Activated CD4-positive, alpha-beta T cell treated with anti-CD3 and anti-CD28 coated beads, Interleukin-2, amount 10 ng/mL, durations not matched to agents 7 days and 5 days (primary cell): Measurements from ENCODE around the gene GRPR. TPM values are rescaled to one million over a fixed set of nuclear protein-coding genes. Genes with fewer than 3 reads are reported as not detected.
"Not testable (repeated sequence)": the region's sequence is repeated elsewhere in the genome, so short reads cannot be mapped to it uniquely, and the experiment has no call there.

Experiments used
- CTCF ChIA-PET: fragments of 350-600 bp; sonication (Branson Sonifier 250); formaldehyde crosslinking; loops from one replicate; lab custom pipeline; 2021; ENCODE audit warnings: antibody characterized with exemption; lab: Charles Lee
- POLR2A ChIA-PET: fragments of 350-600 bp; sonication (Branson Sonifier 250); formaldehyde crosslinking; loops from one replicate; lab custom pipeline; 2021; ENCODE audit warnings: antibody characterized with exemption; lab: Charles Lee
- DNase-seq: peaks from one replicate; pipeline ENCODE4 v3.0.0-alpha.2; 2020
- H3K27ac Mint-ChIP-seq: one replicate; pipeline ENCODE4 v1.8.0; 2021; ENCODE audit warnings: mild to moderate bottlenecking, moderate library complexity, mixed read lengths
- H3K27me3 Mint-ChIP-seq: one replicate; pipeline ENCODE4 v1.8.0; 2021; ENCODE audit warnings: mixed read lengths
- H3K36me3 Mint-ChIP-seq: one replicate; pipeline ENCODE4 v1.8.0; 2021; ENCODE audit warnings: low read depth, mixed read lengths
- H3K4me1 Mint-ChIP-seq: one replicate; pipeline ENCODE4 v1.8.0; 2021; ENCODE audit warnings: mixed read lengths
- H3K4me3 Mint-ChIP-seq: one replicate; pipeline ENCODE4 v1.8.0; 2021; ENCODE audit warnings: mild to moderate bottlenecking, moderate library complexity, mixed read lengths
- H3K9me3 Mint-ChIP-seq: one replicate; pipeline ENCODE4 v1.8.0; 2021; ENCODE audit warnings: mixed read lengths
- total RNA-seq, 2 experiments: library from RNA; stranded (reverse); gene quantifications; one replicate each; pipeline ENCODE4 v1.2.3, GENCODE V29; 2021

The GRPR gene
- total RNA-seq, 2 experiments from 2014 or later, result 0.10 TPM; not detected in 1

GRCh38 chrX:16164748-16165147, 41.4 kb downstream of the GRPR start:
- H3K36me3 Mint-ChIP-seq, result no peaks in the 10 kb centered on the region
- no peaks in the 10 kb centered on the region for H3K4me1 Mint-ChIP-seq
- H3K27me3 Mint-ChIP-seq, result no peaks in the 10 kb centered on the region
- ChIA-PET POLR2A (no interaction called here), CTCF (no interaction called here)
- no peak overlapping the region for H3K4me3 Mint-ChIP-seq
- no peak for DNase-seq
- no peak overlapping the region for H3K27ac Mint-ChIP-seq
- H3K9me3 Mint-ChIP-seq, result no peaks in the 10 kb centered on the region

GRCh38 chrX:16167181-16167580, 43.8 kb downstream of the GRPR start, which contains the start of gene MAGEB17:
Gene MAGEB17, plus strand, starts transcription at chrX:16167481. Its CDS starts 2,902 bp downstream, at chrX:16170383.
- CTCF ChIA-PET, result no interaction called here
- H3K36me3 Mint-ChIP-seq, result no peaks in the 10 kb centered on the region
- no peak within 1 kb of the TSS for H3K4me3 Mint-ChIP-seq
- H3K27me3 Mint-ChIP-seq, result no peaks in the 10 kb centered on the region
- DNase-seq, result no peak
- no peak within 1 kb of the TSS for H3K27ac Mint-ChIP-seq
- H3K9me3 Mint-ChIP-seq, result no peaks in the 10 kb centered on the region
- H3K4me1 Mint-ChIP-seq, result no peaks in the 10 kb centered on the region
- POLR2A ChIA-PET, result no interaction called here

GRCh38 chrX:16171039-16171438, 47.7 kb downstream of the GRPR start:
- no peaks in the 10 kb centered on the region for H3K36me3 Mint-ChIP-seq
- no peaks in the 10 kb centered on the region for H3K9me3 Mint-ChIP-seq
- H3K4me3 Mint-ChIP-seq, result no peak overlapping the region
- ChIA-PET POLR2A (no interaction called here), CTCF (no interaction called here)
- no peak for DNase-seq
- H3K4me1 Mint-ChIP-seq, result no peaks in the 10 kb centered on the region
- H3K27ac Mint-ChIP-seq, result no peak overlapping the region
- peaks cover 2% of the 10 kb centered on the region for H3K27me3 Mint-ChIP-seq

- no peak overlapping the region for H3K4me3 Mint-ChIP-seq
- CTCF ChIA-PET, result no interaction called here
- POLR2A ChIA-PET, result no interaction called here
- no peaks in the 10 kb centered on the region for H3K36me3 Mint-ChIP-seq
- H3K27me3 Mint-ChIP-seq, result peaks cover 2% of the 10 kb centered on the region
- no peak overlapping the region for H3K27ac Mint-ChIP-seq
- H3K4me1 Mint-ChIP-seq, result no peaks in the 10 kb centered on the region
- no peaks in the 10 kb centered on the region for H3K9me3 Mint-ChIP-seq
- DNase-seq, result no peak
Observed at GRCh38 chrX:16171944-16172343, 48.6 kb downstream of the GRPR start.

- H3K4me1 Mint-ChIP-seq, result no peaks in the 10 kb centered on the region
- no peak overlapping the region for H3K27ac Mint-ChIP-seq
- no peak for DNase-seq
- ChIA-PET CTCF (no interaction called here), POLR2A (no interaction called here)
- H3K36me3 Mint-ChIP-seq, result no peaks in the 10 kb centered on the region
- H3K4me3 Mint-ChIP-seq, result no peak overlapping the region
- no peaks in the 10 kb centered on the region for H3K9me3 Mint-ChIP-seq
- H3K27me3 Mint-ChIP-seq, result peaks cover 2% of the 10 kb centered on the region
Observed at GRCh38 chrX:16172391-16172790, 49.0 kb downstream of the GRPR start.

GRCh38 chrX:16175329-16176061, 52.1 kb downstream of the GRPR start:
- Mint-ChIP-seq H3K36me3 (no peaks in the 10 kb centered on the region), H3K27ac (no peak overlapping the region), H3K9me3 (no peaks in the 10 kb centered on the region), H3K4me1 (no peaks in the 10 kb centered on the region), H3K27me3 (peaks cover 2% of the 10 kb centered on the region), H3K4me3 (no peak overlapping the region)
- POLR2A ChIA-PET, result no interaction called here
- CTCF ChIA-PET, result no interaction called here
- no peak for DNase-seq

GRCh38 chrX:16177260-16177659, 53.9 kb downstream of the GRPR start:
- ChIA-PET CTCF (no interaction called here), POLR2A (no interaction called here)
- no peak overlapping the region for H3K27ac Mint-ChIP-seq
- DNase-seq, result no peak
- no peak overlapping the region for H3K4me3 Mint-ChIP-seq
- H3K36me3 Mint-ChIP-seq, result no peaks in the 10 kb centered on the region
- H3K4me1 Mint-ChIP-seq, result no peaks in the 10 kb centered on the region
- peaks cover 2% of the 10 kb centered on the region for H3K27me3 Mint-ChIP-seq
- H3K9me3 Mint-ChIP-seq, result no peaks in the 10 kb centered on the region

- DNase-seq, H3K27me3 Mint-ChIP-seq, H3K4me1 Mint-ChIP-seq, H3K9me3 Mint-ChIP-seq, H3K36me3 Mint-ChIP-seq, H3K27ac Mint-ChIP-seq, H3K4me3 Mint-ChIP-seq, CTCF ChIA-PET, POLR2A ChIA-PET: not testable (repeated sequence)
Observed at GRCh38 chrX:16183843-16184242, 60.5 kb downstream of the GRPR start.

- no peak overlapping the region for H3K4me3 Mint-ChIP-seq
- ChIA-PET CTCF (interaction anchor here (0.8 to 1.2 kb wide), 2 partner anchors 11 to 322 kb away, joined by 3 to 4 read pairs; no protein-coding TSS in a partner anchor), POLR2A (no interaction called here)
Observed at GRCh38 chrX:16185725-16186136, 62.4 kb downstream of the GRPR start.

GRCh38 chrX:16186380-16187007, 63.1 kb downstream of the GRPR start:
- POLR2A ChIA-PET, result no interaction called here
- H3K36me3 Mint-ChIP-seq, result no peaks in the 10 kb centered on the region

More at GRCh38 chrX:16185725-16186136, 62.4 kb downstream of the GRPR start:
- no peaks in the 10 kb centered on the region for H3K27me3 Mint-ChIP-seq
- H3K27ac Mint-ChIP-seq, result no peak overlapping the region
- H3K9me3 Mint-ChIP-seq, result no peaks in the 10 kb centered on the region
- H3K4me1 Mint-ChIP-seq, result peaks cover 2% of the 10 kb centered on the region
- DNase-seq, result no peak
- H3K36me3 Mint-ChIP-seq, result no peaks in the 10 kb centered on the region

GRCh38 chrX:16187024-16187760, 63.8 kb downstream of the GRPR start:
- Mint-ChIP-seq H3K9me3 (no peaks in the 10 kb centered on the region), H3K27ac (no peak overlapping the region), H3K36me3 (no peaks in the 10 kb centered on the region), H3K4me3 (no peak overlapping the region), H3K4me1 (peaks cover 2% of the 10 kb centered on the region), H3K27me3 (no peaks in the 10 kb centered on the region)
- ChIA-PET POLR2A (no interaction called here), CTCF (no interaction called here)
- DNase-seq, result no peak

More at GRCh38 chrX:16186380-16187007, 63.1 kb downstream of the GRPR start:
- Mint-ChIP-seq H3K9me3 (no peaks in the 10 kb centered on the region), H3K4me3 (no peak overlapping the region), H3K27ac (no peak overlapping the region), H3K4me1 (peaks cover 2% of the 10 kb centered on the region), H3K27me3 (no peaks in the 10 kb centered on the region)
- CTCF ChIA-PET, result interaction anchor here (0.8 kb wide), 1 partner anchor 10 kb away, joined by 4 read pairs; no protein-coding TSS in a partner anchor
- no peak for DNase-seq

- Mint-ChIP-seq H3K4me1 (peaks cover 2% of the 10 kb centered on the region), H3K36me3 (no peaks in the 10 kb centered on the region), H3K27ac (no peak overlapping the region), H3K27me3 (no peaks in the 10 kb centered on the region), H3K4me3 (no peak overlapping the region), H3K9me3 (no peaks in the 10 kb centered on the region)
- ChIA-PET POLR2A (no interaction called here), CTCF (no interaction called here)
- DNase-seq, result no peak
Observed at GRCh38 chrX:16188687-16189086, 65.3 kb downstream of the GRPR start.

GRCh38 chrX:16191605-16192004, 68.2 kb downstream of the GRPR start:
- CTCF ChIA-PET, result no interaction called here
- no peak overlapping the region for H3K4me3 Mint-ChIP-seq
- POLR2A ChIA-PET, result no interaction called here
- no peaks in the 10 kb centered on the region for H3K27me3 Mint-ChIP-seq
- no peaks in the 10 kb centered on the region for H3K36me3 Mint-ChIP-seq
- H3K4me1 Mint-ChIP-seq, result no peaks in the 10 kb centered on the region
- no peak overlapping the region for H3K27ac Mint-ChIP-seq
- H3K9me3 Mint-ChIP-seq, result no peaks in the 10 kb centered on the region
- no peak for DNase-seq
